GM19455 (cell line): ENCODE measurements around the gene EXTL1.
A peak's percentile ranks its signal among the peaks of the same experiment; 100 is the strongest.

ENCODE experiments used
- ATAC-seq: cut with Tn5 transposase; IDR thresholded peaks from one replicate; pipeline ENCODE4 v1.9.1; 2021; ENCODE audit not compliant: unreplicated experiment

The EXTL1 gene

DNA sequence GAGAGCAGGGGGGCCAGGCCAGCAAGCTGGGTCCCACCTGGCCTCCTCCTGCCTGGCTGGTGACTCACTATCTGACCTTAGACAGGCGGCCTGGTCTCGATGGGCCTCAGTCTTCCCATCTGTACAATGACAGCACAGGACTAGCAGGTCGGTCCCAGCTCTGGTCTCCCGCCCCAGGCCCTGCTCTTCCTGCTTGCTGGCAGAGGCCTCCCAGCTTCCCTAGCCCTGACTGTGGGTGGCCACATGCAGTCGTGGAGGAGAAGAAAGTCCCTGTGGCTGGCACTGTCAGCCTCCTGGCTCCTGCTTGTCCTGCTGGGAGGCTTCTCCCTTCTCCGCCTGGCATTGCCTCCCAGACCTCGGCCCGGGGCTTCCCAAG is 817 bp downstream of the EXTL1 start:
- no peak for ATAC-seq

- no peak for ATAC-seq
Observed at GRCh38 chr1:26023009-26023408, 1.4 kb downstream of the EXTL1 start.

DNA sequence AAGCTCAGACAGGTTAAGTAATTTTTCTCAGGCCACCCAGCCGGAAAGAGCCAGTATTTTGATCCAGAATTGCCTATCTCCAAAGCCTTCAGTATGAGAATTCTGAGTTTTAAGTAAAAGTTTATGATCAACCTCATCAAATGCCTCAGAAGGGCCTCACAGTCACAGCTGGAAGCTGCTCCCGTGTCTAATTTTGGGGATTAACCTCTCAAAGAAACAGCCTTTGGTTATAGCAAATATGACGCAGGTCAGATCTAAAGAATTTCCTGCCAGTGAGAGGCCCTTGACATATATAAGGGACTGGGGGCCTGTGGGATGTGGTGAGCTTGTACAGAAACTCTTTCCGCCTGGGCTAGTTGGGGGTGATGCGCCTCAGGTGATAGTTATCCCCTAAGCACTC is 2.3 kb downstream of the EXTL1 start:
- ATAC-seq, result no peak

DNA sequence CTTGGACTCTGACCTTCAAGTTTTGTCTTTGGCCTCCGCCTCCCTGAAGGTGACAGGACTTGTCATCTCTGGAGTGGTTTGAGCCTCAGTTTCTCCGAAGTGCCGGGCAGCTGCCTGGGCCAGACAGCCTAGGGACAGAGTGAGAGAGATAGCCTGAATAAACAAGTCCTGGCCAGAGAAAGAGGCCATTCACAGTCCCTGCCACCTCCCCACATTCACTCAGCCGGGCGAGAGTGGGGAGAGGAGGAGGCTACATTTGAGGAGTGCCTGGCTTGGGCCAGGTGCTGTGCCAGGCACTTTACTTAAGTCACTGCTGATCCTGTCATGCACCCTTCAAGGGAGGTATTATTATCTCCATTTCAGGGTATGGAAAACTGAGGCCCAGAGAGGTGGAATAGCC is 3.5 kb downstream of the EXTL1 start:
- no peak for ATAC-seq

DNA sequence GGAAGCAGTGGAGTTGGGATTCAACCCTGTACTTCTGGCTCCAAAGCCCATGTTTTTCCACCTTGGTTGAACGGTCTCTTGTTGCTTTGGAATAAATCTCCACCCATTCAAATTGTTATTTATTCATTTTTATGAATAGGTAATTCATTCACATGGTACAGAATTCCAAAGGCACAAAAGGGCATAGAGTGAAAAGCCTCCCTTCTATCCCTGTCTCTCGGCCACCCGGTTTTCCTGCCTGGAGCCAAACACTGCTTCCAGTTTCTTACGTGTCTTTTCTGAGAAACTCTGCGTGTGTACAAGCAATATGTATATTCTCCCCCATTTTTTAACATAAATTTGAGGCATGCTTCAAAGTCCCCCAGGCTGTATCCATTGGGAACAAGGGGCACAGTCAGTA is 3.9 kb downstream of the EXTL1 start:
- no peak for ATAC-seq

DNA sequence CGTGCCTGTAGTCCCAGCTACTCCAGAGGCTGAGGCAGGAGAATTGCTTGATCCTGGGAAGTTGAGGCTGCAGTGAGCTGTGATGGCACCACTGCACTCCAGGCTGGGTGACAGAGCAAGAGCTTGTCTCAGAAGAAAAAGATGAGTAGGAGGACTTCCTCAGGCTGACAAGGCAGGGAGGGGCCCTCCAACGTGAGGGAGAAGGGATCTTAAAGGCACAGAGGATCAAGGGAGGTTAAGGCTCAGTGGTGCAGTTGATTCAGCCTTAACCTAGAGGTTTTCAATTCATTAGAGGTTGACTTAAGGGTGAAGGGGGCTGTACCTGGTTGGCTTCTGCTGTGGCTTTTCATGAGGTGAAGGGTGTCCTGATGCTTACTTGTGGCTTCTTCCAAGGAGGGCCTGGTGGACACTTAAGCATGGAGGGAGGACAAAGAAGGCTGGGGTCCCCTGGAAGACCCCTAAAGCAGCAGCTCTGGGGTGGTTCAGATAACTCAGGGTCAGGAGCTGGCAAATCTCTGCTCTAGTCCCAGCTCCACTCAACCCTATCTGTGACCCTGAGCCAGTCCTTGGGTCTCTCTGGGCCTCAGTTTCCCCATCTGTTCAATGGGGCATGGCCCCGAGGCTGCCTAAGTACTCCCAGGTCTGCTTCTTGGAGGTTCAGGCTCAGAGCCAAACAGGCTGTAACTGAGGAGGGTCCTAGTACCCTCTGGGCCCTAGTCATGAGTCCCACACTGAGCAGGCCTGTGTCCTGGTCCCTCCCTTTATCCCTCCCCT is 6.3 kb downstream of the EXTL1 start:
- no peak for ATAC-seq

DNA sequence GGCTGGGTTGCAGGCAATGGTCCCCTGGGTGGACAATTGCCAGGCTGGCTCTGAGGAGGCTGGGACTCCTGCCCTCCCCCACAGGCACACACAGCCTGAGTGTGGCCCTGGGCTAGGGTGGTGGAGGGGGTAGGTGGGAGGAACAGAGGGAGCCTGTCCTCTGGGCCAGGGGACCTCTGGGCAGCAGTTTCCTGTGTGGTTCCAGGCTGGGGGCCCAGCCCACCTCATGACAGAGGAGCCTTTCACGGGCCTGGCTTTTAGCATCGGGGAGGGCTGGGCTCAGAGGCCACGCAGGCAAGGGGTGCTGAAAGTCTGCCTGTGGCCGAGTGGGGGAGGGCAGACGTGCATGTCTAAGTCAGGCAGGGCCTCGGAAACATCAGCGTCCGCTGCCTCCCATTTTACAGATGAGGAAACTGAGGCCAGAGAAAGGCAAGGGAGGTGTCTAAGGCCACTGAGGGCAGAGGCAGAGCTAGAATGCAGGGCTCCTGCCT is 7.0 kb downstream of the EXTL1 start:
- no peak for ATAC-seq

DNA sequence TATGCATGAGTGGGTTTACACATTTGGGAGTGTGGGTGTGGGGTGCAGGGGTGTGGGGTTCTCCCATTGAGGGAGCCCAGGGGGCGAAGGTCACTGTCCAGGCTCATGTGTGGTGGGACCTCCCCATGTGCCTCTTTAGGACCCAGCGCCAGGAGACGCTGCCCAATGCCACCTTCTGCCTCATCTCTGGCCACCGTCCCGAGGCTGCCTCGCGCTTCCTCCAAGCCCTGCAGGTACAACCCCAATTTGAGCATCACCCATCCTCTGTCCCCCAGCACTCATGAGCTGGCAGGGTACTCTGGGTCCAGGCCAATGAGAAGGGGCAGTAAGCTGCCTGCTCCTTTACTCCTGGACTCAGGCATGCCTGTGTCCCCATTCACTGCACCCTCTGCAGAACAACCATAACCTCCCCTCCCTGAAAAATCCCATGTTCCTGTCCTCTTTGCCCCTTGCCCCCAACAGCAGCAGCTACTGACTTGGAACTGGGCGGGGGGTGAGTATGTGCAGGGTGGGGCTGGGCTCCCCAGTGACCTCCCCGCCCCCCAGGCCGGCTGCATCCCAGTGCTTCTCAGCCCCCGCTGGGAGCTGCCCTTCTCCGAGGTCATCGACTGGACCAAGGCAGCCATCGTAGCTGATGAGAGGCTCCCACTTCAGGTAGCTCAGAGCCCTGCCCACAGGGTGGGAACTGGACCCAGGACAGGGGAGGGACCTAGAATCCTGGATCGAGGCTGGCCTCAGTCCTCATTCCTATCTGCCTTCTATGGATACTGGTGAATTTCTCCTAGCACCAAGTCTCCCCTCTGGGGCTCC is 7.7 kb downstream of the EXTL1 start:
- no peak for ATAC-seq

GRCh38 chr1:26029864-26030481 is 8.4 kb downstream of the EXTL1 start:
- no peak for ATAC-seq

- no peak for ATAC-seq
Observed at GRCh38 chr1:26031196-26031595, 9.6 kb downstream of the EXTL1 start.

DNA sequence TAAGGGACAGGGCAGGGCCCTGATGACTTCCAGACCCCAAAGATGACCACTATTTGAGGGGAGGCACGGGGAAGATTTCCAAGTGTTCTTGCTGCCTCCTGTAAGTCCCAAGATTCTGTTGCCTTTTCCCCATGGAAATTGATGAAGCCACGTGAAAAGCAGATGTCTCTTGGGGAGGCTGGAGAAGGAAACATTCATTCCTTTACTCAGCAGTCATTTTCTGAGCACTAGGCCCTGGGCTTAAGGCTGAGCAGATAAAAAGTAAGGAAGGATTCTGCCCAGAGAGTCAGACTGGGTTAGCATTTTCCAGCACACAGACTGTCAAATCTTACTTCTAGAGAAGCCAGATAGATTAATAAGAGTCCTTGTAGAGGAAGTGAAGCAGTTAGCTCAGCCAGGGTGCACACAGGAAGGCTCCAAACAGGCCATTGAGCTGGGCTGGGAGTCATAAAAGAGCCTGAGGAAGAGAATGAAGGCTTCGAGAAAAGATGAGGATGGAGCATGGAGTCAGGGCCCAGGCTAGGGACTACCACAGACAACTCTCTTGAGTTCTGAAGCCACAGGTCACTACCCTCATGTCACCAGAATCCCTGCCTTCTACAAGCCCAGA is 10.1 kb downstream of the EXTL1 start:
- no peak for ATAC-seq

GRCh38 chr1:26032656-26033357 is 11.2 kb downstream of the EXTL1 start:
- ATAC-seq, result no peak

GRCh38 chr1:26034504-26035202 is 13.1 kb downstream of the EXTL1 start:
- ATAC-seq, result no peak

DNA sequence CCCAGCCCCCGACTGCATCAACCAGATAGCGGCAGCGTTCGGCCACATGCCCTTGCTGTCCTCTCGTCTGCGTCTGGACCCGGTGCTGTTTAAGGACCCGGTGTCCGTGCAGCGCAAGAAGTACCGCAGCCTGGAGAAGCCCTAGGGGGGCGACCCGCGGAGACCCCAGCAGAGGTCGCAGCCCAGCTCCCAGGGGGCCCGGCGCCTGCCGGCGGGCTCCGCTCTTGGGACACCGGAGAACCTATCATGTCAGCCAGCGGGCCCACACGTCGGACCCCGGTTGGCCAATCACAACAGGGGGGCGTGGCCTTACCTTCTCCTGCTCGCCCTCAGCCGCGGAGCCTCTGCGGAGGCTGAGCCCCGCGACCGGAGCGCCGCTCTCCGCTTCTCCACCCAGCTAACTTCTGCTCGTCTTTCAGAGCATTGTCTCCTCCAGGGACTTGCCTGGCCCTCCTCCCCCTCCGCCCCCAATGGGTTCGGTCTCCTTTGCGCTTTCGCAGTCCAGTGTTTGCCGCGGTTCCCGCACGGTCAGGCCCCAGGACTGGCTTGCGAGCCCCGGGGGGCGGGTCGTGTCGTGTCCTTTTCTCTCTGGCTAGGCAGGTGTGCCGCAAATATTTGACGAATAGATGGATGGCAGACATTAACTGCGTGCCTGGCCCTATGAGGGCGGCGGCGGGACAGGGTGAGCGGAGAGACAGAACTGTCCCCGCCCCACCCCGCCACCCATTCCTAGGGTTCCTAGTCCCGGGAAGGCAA is 13.8 kb downstream of the EXTL1 start:
- ATAC-seq, result peak; percentile 83

- ATAC-seq, result peak; percentile 55
Observed at GRCh38 chr1:26035959-26036755, 14.6 kb downstream of the EXTL1 start.

DNA sequence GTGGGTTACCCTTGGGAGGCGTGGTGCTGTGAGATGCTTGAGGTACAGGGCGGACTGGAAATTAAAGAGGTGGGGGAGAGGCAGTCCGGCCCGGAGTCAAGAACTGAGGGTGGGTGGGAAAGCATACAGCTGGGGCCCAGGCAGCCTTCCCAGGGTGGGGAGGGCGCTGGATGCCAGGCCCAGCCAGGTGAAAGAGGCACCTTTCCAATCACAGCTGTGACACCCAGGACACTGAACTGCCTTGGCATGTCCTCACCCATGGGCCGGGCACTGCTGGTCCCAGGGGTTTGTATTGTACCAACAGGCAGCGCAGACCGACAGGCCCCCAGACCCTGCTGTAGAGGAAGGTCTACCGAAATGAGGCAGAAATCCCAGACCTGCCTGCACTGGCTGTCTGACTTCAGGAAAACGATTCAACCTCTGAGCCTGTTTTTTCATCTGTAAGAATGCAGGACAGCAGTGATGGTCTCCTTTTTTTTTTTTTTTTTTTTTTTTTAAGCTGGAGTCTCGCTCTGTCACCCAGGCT is 15.2 kb downstream of the EXTL1 start:
- ATAC-seq, result no peak

GRCh38 chr1:26037904-26038303 is 16.3 kb downstream of the EXTL1 start:
- no peak for ATAC-seq

DNA sequence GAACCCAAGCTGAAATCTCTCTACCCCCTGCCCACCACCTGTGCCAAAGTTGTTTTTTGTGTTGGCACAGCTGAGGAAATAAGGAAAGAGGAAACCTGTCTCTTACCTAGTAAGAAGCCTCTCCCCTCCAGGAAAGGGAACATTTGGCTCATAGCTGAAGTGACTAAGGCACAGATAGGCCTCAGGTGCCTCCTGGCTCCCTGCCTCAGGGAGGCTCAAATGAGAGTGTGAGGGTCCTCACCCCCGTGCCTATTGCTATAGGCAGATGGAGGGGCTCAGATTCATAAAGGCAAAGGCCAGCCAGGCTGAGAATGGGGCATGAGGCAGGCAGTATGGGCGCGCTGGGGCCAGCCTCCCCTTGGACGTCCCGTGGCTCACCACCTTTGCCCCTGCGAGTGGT is 16.9 kb downstream of the EXTL1 start:
- no peak for ATAC-seq
